H9 (cell line): Measurements from ENCODE around the gene HAPLN1. TPM values are rescaled to one million over a fixed set of nuclear protein-coding genes. Genes with fewer than 3 reads are reported as not detected.

Experiments
- DNase-seq: peaks from one replicate; pipeline ENCODE4 v3.0.0-alpha.2; 2017
- H2AFZ ChIP-seq: one replicate; pipeline ENCODE4 v1.6.1; 2013; ENCODE audit warnings: mild to moderate bottlenecking, low read length, control low read depth, moderate library complexity
- H2AK5ac ChIP-seq: 2 replicates; pipeline ENCODE4 v1.6.1; 2013; ENCODE audit warnings: low read length, control low read depth, mixed read lengths; ENCODE audit not compliant: insufficient read length
- H2BK120ac ChIP-seq: one replicate; pipeline ENCODE4 v1.6.1; 2013; ENCODE audit warnings: low read depth, mild to moderate bottlenecking, low read length, control low read depth, inconsistent platforms; ENCODE audit not compliant: poor library complexity, severe bottlenecking
- H2BK12ac ChIP-seq: 2 replicates; pipeline ENCODE4 v1.6.1; 2013; ENCODE audit warnings: low read length, control low read depth, mixed read lengths, low read depth; ENCODE audit not compliant: insufficient read length
- H2BK15ac ChIP-seq: 2 replicates; pipeline ENCODE4 v1.6.1; 2013; ENCODE audit warnings: low read depth, low read length, control low read depth
- H2BK20ac ChIP-seq: one replicate; pipeline ENCODE4 v1.6.1; 2013; ENCODE audit warnings: low read depth, mild to moderate bottlenecking, low read length, control low read depth, inconsistent platforms; ENCODE audit not compliant: poor library complexity, severe bottlenecking
- H2BK5ac ChIP-seq: 2 replicates; pipeline ENCODE4 v1.6.1; 2013; ENCODE audit warnings: low read length, control low read depth, mixed read lengths; ENCODE audit not compliant: insufficient read length
- H3K14ac ChIP-seq: 2 replicates; pipeline ENCODE4 v1.6.1; 2013; ENCODE audit warnings: low read length, control low read depth; ENCODE audit not compliant: insufficient read depth
- H3K18ac ChIP-seq: 2 replicates; pipeline ENCODE4 v1.6.1; 2013; ENCODE audit warnings: low read depth, mild to moderate bottlenecking, mixed read lengths, low read length, control low read depth; ENCODE audit not compliant: insufficient read length
- H3K23ac ChIP-seq: 2 replicates; pipeline ENCODE4 v1.6.1; 2013; ENCODE audit warnings: low read length, control low read depth, mixed read lengths, low read depth; ENCODE audit not compliant: insufficient read length
- H3K23me2 ChIP-seq: 2 replicates; pipeline ENCODE4 v1.6.1; 2013; ENCODE audit warnings: low read depth, mild to moderate bottlenecking, mixed read lengths, low read length, control low read depth; ENCODE audit not compliant: insufficient read length, poor library complexity, severe bottlenecking
- H3K27ac ChIP-seq: 2 replicates; pipeline ENCODE4 v1.5.1; 2013; ENCODE audit warnings: low read length, control low read depth, mixed read lengths, low read depth; ENCODE audit not compliant: insufficient read length
- H3K27me3 ChIP-seq: 2 replicates; pipeline ENCODE4 v1.6.1; 2013; ENCODE audit warnings: low read length, control low read depth, inconsistent platforms; ENCODE audit not compliant: insufficient read depth
- H3K4ac ChIP-seq: 2 replicates; pipeline ENCODE4 v1.6.1; 2013; ENCODE audit warnings: low read depth, mild to moderate bottlenecking, control low read depth, inconsistent platforms, low read length, moderate library complexity
- H3K4me1 ChIP-seq: 2 replicates; pipeline ENCODE4 v1.6.1; 2013; ENCODE audit warnings: low read length, control low read depth, inconsistent platforms; ENCODE audit not compliant: insufficient read depth
- H3K4me2 ChIP-seq: 2 replicates; pipeline ENCODE4 v1.6.1; 2013; ENCODE audit warnings: low read length, control low read depth, mixed read lengths; ENCODE audit not compliant: insufficient read length, insufficient read depth
- H3K56ac ChIP-seq: 2 replicates; pipeline ENCODE4 v1.6.1; 2013; ENCODE audit warnings: low read depth, mild to moderate bottlenecking, mixed read lengths, low read length, control low read depth; ENCODE audit not compliant: insufficient read length
- H3K79me1 ChIP-seq: 2 replicates; pipeline ENCODE4 v1.6.1; 2013; ENCODE audit warnings: low read depth, mild to moderate bottlenecking, moderate library complexity, low read length, control low read depth, inconsistent platforms; ENCODE audit not compliant: insufficient read depth, poor library complexity, severe bottlenecking
- H3K79me2 ChIP-seq: 2 replicates; pipeline ENCODE4 v1.6.1; 2013; ENCODE audit warnings: low read length, control low read depth, inconsistent platforms; ENCODE audit not compliant: insufficient read depth
- H3K9ac ChIP-seq: 2 replicates; pipeline ENCODE4 v1.6.1; 2013; ENCODE audit warnings: low read length, control low read depth, mixed read lengths; ENCODE audit not compliant: insufficient read length; ENCODE audit errors: extremely low read depth
- H3K9me3 ChIP-seq: one replicate; pipeline ENCODE4 v1.6.1; 2013; ENCODE audit warnings: low read depth, low read length, inconsistent platforms; ENCODE audit not compliant: control insufficient read depth
- H3T11ph ChIP-seq: one replicate; pipeline ENCODE4 v1.6.1; 2013; ENCODE audit warnings: mild to moderate bottlenecking, low read length, control low read depth, inconsistent platforms
- H4K20me1 ChIP-seq: one replicate; pipeline ENCODE4 v1.6.1; 2013; ENCODE audit not compliant: control insufficient read depth, insufficient read length, insufficient read depth
- H4K5ac ChIP-seq: 2 replicates; pipeline ENCODE4 v1.6.1; 2013; ENCODE audit warnings: low read depth, mild to moderate bottlenecking, mixed read lengths, low read length, control low read depth; ENCODE audit not compliant: insufficient read length
- H4K8ac ChIP-seq: replicated peaks from 2 replicates; pipeline ENCODE4 v1.6.1; 2013; ENCODE audit warnings: low read length, control low read depth, mixed read lengths, low read depth; ENCODE audit not compliant: insufficient read length
- H4K91ac ChIP-seq: 2 replicates; pipeline ENCODE4 v1.6.1; 2013; ENCODE audit warnings: low read depth, mild to moderate bottlenecking, moderate library complexity, mixed read lengths, low read length, control low read depth; ENCODE audit not compliant: insufficient read length
- H3K27ac Mint-ChIP-seq, 3 experiments: 2 replicates in 2 of 3; 3 replicates in 1 of 3; pipeline ENCODE4 v1.8.0; 2020 to 2021; ENCODE audit warnings: mixed read lengths in 3 of 3, mild to moderate bottlenecking in 1 of 3, moderate library complexity in 1 of 3
- H3K27me3 Mint-ChIP-seq: 2 replicates; pipeline ENCODE4 v1.8.0; 2021; ENCODE audit warnings: low read depth, mild to moderate bottlenecking, moderate library complexity, mixed read lengths
- H3K36me3 Mint-ChIP-seq, 3 experiments: 2 replicates in 2 of 3; 3 replicates in 1 of 3; pipeline ENCODE4 v1.8.0; 2020 to 2021; ENCODE audit warnings: low read depth in 3 of 3, mixed read lengths in 3 of 3; ENCODE audit not compliant: insufficient read depth in 1 of 3
- H3K4me1 Mint-ChIP-seq, 2 experiments: 2 replicates each; pipeline ENCODE4 v1.8.0; 2020; ENCODE audit warnings: mixed read lengths in 2 of 2
- H3K4me3 Mint-ChIP-seq, 2 experiments: 2 replicates in 1 of 2; 3 replicates in 1 of 2; pipeline ENCODE4 v1.8.0; 2020 to 2021; ENCODE audit warnings: mild to moderate bottlenecking in 2 of 2, mixed read lengths in 2 of 2, moderate library complexity in 1 of 2
- H3K9me3 Mint-ChIP-seq, 2 experiments: 2 replicates in 1 of 2; 3 replicates in 1 of 2; pipeline ENCODE4 v1.8.0; 2020; ENCODE audit warnings: mild to moderate bottlenecking in 2 of 2, mixed read lengths in 2 of 2, moderate library complexity in 1 of 2
- WGBS: extraction: QIAGEN DNeasy Blood & Tissue Kit; methylation state at CpG from one replicate; pipeline ENCODE4 v1.1.7; 2013; ENCODE audit warnings: missing lambda C conversion rate, low lambda C conversion rate, mixed read lengths; ENCODE audit not compliant: insufficient read length; ENCODE audit errors: extremely low coverage; 5-methylcytosine and 5-hydroxymethylcytosine counted together
- total RNA-seq: library from RNA; stranded (reverse); gene quantifications from 2 replicates; pipeline ENCODE4 v1.2.1, GENCODE V29; 2021
- TF ChIP-seq, protein P1 (sequence below): fragments of 200-600 bp; sonication (generic); conservative IDR thresholded peaks from 3 replicates; pipeline ENCODE4 v1.8.0; 2021; ENCODE audit warnings: antibody characterized with exemption, mild to moderate bottlenecking

HAPLN1 gene
- total RNA-seq, 1 experiment from 2014 or later: 0.22 TPM

DNA sequence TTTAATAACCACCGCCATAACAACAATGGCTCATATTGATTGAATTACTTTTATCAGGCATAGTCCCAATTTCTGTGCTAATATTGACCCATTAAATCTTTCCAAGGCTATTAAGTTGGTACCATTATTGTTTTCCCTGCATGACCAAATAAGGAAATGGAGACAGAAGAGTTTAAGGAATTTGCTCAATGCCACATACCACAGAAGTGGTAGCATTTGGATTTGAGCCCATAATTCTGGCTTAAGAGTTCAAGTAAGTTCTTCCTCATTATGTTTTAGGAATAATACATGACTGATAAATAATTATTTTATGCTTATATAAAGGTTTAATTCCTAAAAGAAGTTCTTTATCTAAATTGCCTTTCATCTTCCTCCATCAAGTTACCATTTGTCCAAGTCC is 43.4 kb upstream of the HAPLN1 start:
- Histone ChIP-seq H2BK12ac (no peak overlapping the region), H3K23ac (no peak overlapping the region), H3K4me1 (no peaks in the 10 kb centered on the region), H2BK5ac (no peak overlapping the region), H2BK20ac (no peak overlapping the region), H3K79me1 (no peaks in the 10 kb centered on the region), H4K8ac (no peak overlapping the region), H3T11ph (no peak overlapping the region), H4K91ac (no peak overlapping the region), H2AK5ac (no peak overlapping the region), H2AFZ (no peak overlapping the region), H3K79me2 (no peaks in the 10 kb centered on the region), H2BK15ac (no peak overlapping the region), H2BK120ac (no peak overlapping the region), H3K27ac (no peak overlapping the region), H3K27me3 (no peaks in the 10 kb centered on the region), H3K9me3 (peaks cover 16% of the 10 kb centered on the region), H3K4ac (no peak overlapping the region), H4K20me1 (no peaks in the 10 kb centered on the region), H4K5ac (no peak overlapping the region), H3K9ac (no peak overlapping the region), H3K23me2 (no peaks in the 10 kb centered on the region), H3K18ac (no peak overlapping the region), H3K14ac (no peak overlapping the region), H3K56ac (no peak overlapping the region), H3K4me2 (no peak overlapping the region)
- Mint-ChIP-seq H3K9me3 (peaks cover 37 to 39% of the 10 kb centered on the region in 2 experiments), H3K27ac (no peak overlapping the region), H3K4me3 (no peak overlapping the region), H3K4me1 (no peaks in the 10 kb centered on the region), H3K36me3 (peaks cover 17 to 38% (median 24%) of the 10 kb centered on the region in 3 experiments), H3K27me3 (no peaks in the 10 kb centered on the region)
- no peak for DNase-seq
- TF ChIP-seq, protein P1, sequence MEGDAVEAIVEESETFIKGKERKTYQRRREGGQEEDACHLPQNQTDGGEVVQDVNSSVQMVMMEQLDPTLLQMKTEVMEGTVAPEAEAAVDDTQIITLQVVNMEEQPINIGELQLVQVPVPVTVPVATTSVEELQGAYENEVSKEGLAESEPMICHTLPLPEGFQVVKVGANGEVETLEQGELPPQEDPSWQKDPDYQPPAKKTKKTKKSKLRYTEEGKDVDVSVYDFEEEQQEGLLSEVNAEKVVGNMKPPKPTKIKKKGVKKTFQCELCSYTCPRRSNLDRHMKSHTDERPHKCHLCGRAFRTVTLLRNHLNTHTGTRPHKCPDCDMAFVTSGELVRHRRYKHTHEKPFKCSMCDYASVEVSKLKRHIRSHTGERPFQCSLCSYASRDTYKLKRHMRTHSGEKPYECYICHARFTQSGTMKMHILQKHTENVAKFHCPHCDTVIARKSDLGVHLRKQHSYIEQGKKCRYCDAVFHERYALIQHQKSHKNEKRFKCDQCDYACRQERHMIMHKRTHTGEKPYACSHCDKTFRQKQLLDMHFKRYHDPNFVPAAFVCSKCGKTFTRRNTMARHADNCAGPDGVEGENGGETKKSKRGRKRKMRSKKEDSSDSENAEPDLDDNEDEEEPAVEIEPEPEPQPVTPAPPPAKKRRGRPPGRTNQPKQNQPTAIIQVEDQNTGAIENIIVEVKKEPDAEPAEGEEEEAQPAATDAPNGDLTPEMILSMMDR: no peak
- WGBS: no CpG with 5 or more reads among the region's 1 CpG
